Liver (tissue), 9 donors: Measurements from ENCODE around the gene SMOC2. TPM values are rescaled to one million over a fixed set of nuclear protein-coding genes. Genes with fewer than 3 reads are reported as not detected.

Source experiments
- DNase-seq: peaks from one replicate; pipeline ENCODE4 v3.0.0-alpha.2; 2017; ENCODE audit warnings: low spot score
- H3K27ac ChIP-seq, 2 donors: one replicate each; pipeline ENCODE4 v1.7.0; 2013; ENCODE audit warnings: inconsistent platforms in 2 of 2, low read length in 2 of 2, control low read depth in 1 of 2, low read depth in 1 of 2, mild to moderate bottlenecking in 1 of 2
- H3K27me3 ChIP-seq, 4 donors: one replicate each; pipeline versions ENCODE4 v1.6.1 to v1.7.0; 2013; ENCODE audit warnings: low read length in 3 of 4, inconsistent platforms in 1 of 4, mild to moderate bottlenecking in 1 of 4, moderate library complexity in 1 of 4; ENCODE audit not compliant: control insufficient read depth in 4 of 4, insufficient read depth in 4 of 4
- H3K36me3 ChIP-seq, 4 donors: one replicate each; pipeline versions ENCODE4 v1.6.1 to v1.7.0; 2013; ENCODE audit warnings: low read length in 3 of 4, mild to moderate bottlenecking in 3 of 4, low read depth in 1 of 4, moderate library complexity in 1 of 4; ENCODE audit not compliant: control insufficient read depth in 4 of 4, insufficient read depth in 3 of 4
- H3K4me1 ChIP-seq, 4 donors: one replicate each; pipeline versions ENCODE4 v1.6.1 to v1.7.0; 2013; ENCODE audit warnings: low read length in 3 of 4, mild to moderate bottlenecking in 3 of 4, moderate library complexity in 1 of 4; ENCODE audit not compliant: control insufficient read depth in 4 of 4, insufficient read depth in 4 of 4
- H3K4me3 ChIP-seq, 3 donors: one replicate each; pipeline versions ENCODE4 v1.6.1 to v1.7.0; 2013; ENCODE audit warnings: low read length in 3 of 3, control low read depth in 1 of 3, low read depth in 1 of 3, mild to moderate bottlenecking in 1 of 3
- H3K9ac ChIP-seq, 2 donors: one replicate each; pipeline ENCODE4 v1.7.0; 2013; ENCODE audit warnings: low read length in 2 of 2, mild to moderate bottlenecking in 2 of 2, moderate library complexity in 2 of 2, control low read depth in 1 of 2, low read depth in 1 of 2
- H3K9me3 ChIP-seq, 4 donors: one replicate each; pipeline versions ENCODE4 v1.6.1 to v1.7.0; 2013; ENCODE audit warnings: low read length in 3 of 4; ENCODE audit not compliant: control insufficient read depth in 4 of 4
- ATF3 ChIP-seq: IDR thresholded peaks from 2 replicates; pipeline ENCODE4 v1.6.1; 2016; ENCODE audit warnings: antibody characterized with exemption
- EGR1 ChIP-seq, 2 donors: IDR thresholded peaks; 2 replicates each; pipeline ENCODE4 v1.6.1; 2016 to 2018; ENCODE audit warnings: antibody characterized with exemption in 2 of 2, low read depth in 2 of 2
- FOXA1 ChIP-seq: IDR thresholded peaks from 2 replicates; pipeline ENCODE4 v1.6.1; 2016; ENCODE audit warnings: antibody characterized with exemption
- FOXA2 ChIP-seq: IDR thresholded peaks from 2 replicates; pipeline ENCODE4 v1.6.1; 2016; ENCODE audit warnings: antibody characterized with exemption
- GABPA ChIP-seq, 2 donors: IDR thresholded peaks in 1 of 2; conservative IDR thresholded peaks in 1 of 2; 2 replicates each; pipeline ENCODE4 v1.6.1; 2016; ENCODE audit warnings: antibody characterized with exemption in 2 of 2, mild to moderate bottlenecking in 1 of 2, moderate library complexity in 1 of 2
- HNF4A ChIP-seq, 2 donors: conservative IDR thresholded peaks; 2 replicates each; pipeline ENCODE4 v1.6.1; 2016; ENCODE audit warnings: antibody characterized with exemption in 2 of 2, mild to moderate bottlenecking in 2 of 2
- HNF4G ChIP-seq: IDR thresholded peaks from 2 replicates; pipeline ENCODE4 v1.6.1; 2016; ENCODE audit warnings: antibody characterized with exemption
- JUND ChIP-seq, 2 donors: IDR thresholded peaks; 2 replicates each; pipeline ENCODE4 v1.6.1; 2016; ENCODE audit warnings: antibody characterized with exemption in 2 of 2
- NR2F2 ChIP-seq: IDR thresholded peaks from 2 replicates; pipeline ENCODE4 v1.6.1; 2016; ENCODE audit warnings: antibody characterized with exemption
- RAD21 ChIP-seq, 2 donors: IDR thresholded peaks; 2 replicates each; pipeline ENCODE4 v1.6.1; 2016; ENCODE audit warnings: antibody characterized with exemption in 2 of 2, mild to moderate bottlenecking in 2 of 2
- REST ChIP-seq: IDR thresholded peaks from 2 replicates; pipeline ENCODE4 v1.6.1; 2016; ENCODE audit warnings: antibody characterized with exemption, mild to moderate bottlenecking
- RXRA ChIP-seq, 2 donors: IDR thresholded peaks; 2 replicates each; pipeline ENCODE4 v1.6.1; 2017 to 2018; ENCODE audit warnings: antibody characterized with exemption in 2 of 2, mild to moderate bottlenecking in 1 of 2
- SP1 ChIP-seq: IDR thresholded peaks from 2 replicates; pipeline ENCODE4 v1.6.1; 2018; ENCODE audit warnings: antibody characterized with exemption, mild to moderate bottlenecking
- TAF1 ChIP-seq: conservative IDR thresholded peaks from 2 replicates; pipeline ENCODE4 v1.6.1; 2016; ENCODE audit warnings: antibody characterized with exemption, mild to moderate bottlenecking
- YY1 ChIP-seq: IDR thresholded peaks from 2 replicates; pipeline ENCODE4 v1.6.1; 2016; ENCODE audit warnings: antibody characterized with exemption, mild to moderate bottlenecking
- ZBTB33 ChIP-seq: IDR thresholded peaks from 2 replicates; pipeline ENCODE4 v1.6.1; 2016; ENCODE audit warnings: antibody characterized with exemption
- WGBS: extraction: QIAGEN DNeasy Blood & Tissue Kit; methylation state at CpG from one replicate; pipeline ENCODE4 v1.1.7; 2013; 5-methylcytosine and 5-hydroxymethylcytosine counted together
- polyA plus RNA-seq, 2 donors: library from polyadenylated mRNA; stranded (reverse) in 1 of 2; unstranded in 1 of 2; fragments of 200-250 nt in 1 of 2; fragments of >200 nt in 1 of 2; fragmentation: Nextera tagmentation in 1 of 2; extraction: Ambion mirVana in 1 of 2; gene quantifications; one replicate each; pipeline versions ENCODE4 v1.2.1 to v1.2.3, GENCODE V29; 2013 to 2015
- total RNA-seq, 2 donors: library from RNA; depleted of rRNA; stranded (reverse); fragments of >200 nt; gene quantifications; one replicate each; pipeline ENCODE4 v1.2.3, GENCODE V29; 2014
- TF ChIP-seq, protein P1 (sequence below): IDR thresholded peaks from 2 replicates; pipeline ENCODE4 v1.6.1; 2016; ENCODE audit warnings: antibody characterized with exemption
- TF ChIP-seq, protein P2 (sequence below): fragments of 150-350 bp; IDR thresholded peaks from 2 replicates; pipeline ENCODE4 v1.5.1; 2017; ENCODE audit warnings: improper control_type of control experiment, low read depth, low read length; ENCODE audit not compliant: missing input control
- donor health status: healthy.
- donor health status: healthy.
- donor health status: healthy.
- donor health status: healthy.
- donor health status: healthy.

The SMOC2 gene
- total and polyA plus RNA-seq, 4 donors = 0.23 to 1.9 (median 1.1) TPM

- TF ChIP-seq REST (no peak), RXRA (IDR thresholded peaks at IDR 0.05) (no peak)
Observed at GRCh38 chr6:168666170-168666569, 225.2 kb downstream of the SMOC2 start (continued).

DNA sequence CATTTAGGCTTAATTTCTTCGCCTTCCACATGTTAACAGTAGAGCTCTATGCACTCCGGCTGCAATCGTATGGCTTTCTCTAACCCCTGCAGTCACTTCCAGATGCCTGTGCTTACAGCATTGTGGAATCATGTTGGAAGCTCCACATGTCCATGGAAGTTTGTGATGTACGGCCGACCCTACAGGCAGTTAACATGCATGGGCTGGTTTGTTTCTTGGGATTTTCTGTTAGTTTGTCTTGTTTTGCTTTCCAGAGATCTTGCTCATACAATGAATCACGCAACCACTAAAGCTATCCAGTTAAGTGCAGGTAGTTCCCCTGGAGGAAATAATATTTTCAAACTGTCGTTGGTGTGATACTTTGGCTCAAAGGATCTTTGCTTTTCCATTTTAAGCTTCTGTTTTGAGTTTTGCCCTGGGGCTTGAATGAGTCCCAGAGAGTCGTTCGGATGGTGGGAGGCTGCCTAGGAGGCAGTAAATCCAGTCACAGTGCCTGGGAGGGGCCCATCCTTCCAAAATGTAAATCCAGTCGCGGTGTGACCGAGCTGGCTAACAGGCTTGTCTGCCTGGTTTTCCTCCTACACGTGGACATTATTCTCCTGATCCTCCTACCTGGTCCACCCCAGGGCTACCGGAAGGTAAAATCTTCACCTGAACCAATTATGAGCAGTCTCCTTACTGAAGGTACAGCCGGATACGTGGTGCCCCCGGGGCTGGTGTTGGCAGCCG lies 225.9 kb downstream of the SMOC2 start:
- TF ChIP-seq HNF4A (conservative IDR thresholded peaks at IDR 0.05) (no peak), NR2F2 (no peak), YY1 (no peak), FOXA2 (no peak)
- H3K27ac ChIP-seq = no peak overlapping the region
- DNase-seq = no peak
- peaks cover 0 to 5% (median 2%) of the 10 kb centered on the region in 4 donors for H3K27me3 ChIP-seq
- 80% methylated on average over 18 of the region's 18 CpGs for WGBS
- no peak overlapping the region for H3K9ac ChIP-seq
- peaks cover 0 to 2% (median 0%) of the 10 kb centered on the region in 4 donors for H3K36me3 ChIP-seq
- H3K4me1 ChIP-seq = no peaks in the 10 kb centered on the region
- no peaks in the 10 kb centered on the region for H3K9me3 ChIP-seq
- H3K4me3 ChIP-seq = no peak overlapping the region

DNA sequence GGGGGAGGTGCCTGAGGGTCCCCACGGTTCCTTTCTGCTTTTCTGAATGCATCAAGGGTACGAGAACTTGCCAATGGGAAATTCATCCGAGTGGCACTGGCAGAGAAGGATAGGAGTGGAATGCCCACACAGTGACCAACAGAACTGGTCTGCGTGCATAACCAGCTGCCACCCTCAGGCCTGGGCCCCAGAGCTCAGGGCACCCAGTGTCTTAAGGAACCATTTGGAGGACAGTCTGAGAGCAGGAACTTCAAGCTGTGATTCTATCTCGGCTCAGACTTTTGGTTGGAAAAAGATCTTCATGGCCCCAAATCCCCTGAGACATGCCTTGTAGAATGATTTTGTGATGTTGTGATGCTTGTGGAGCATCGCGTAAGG lies 226.4 kb downstream of the SMOC2 start:
- Histone ChIP-seq H3K4me3 (no peak overlapping the region), H3K9ac (no peak overlapping the region), H3K27ac (no peak overlapping the region), H3K36me3 (peaks cover 0 to 2% (median 0%) of the 10 kb centered on the region in 4 donors), H3K9me3 (no peaks in the 10 kb centered on the region), H3K27me3 (peaks cover 0 to 3% (median under 1%) of the 10 kb centered on the region in 4 donors), H3K4me1 (no peaks in the 10 kb centered on the region)
- no peak for DNase-seq
- no peak for TF ChIP-seq RXRA (IDR thresholded peaks at IDR 0.05)
- TF ChIP-seq EGR1 (IDR thresholded peaks at IDR 0.05; ENCODE audit: low read depth in 2 of 2) = no peak
- TF ChIP-seq JUND (IDR thresholded peaks at IDR 0.05) = no peak
- no peak for TF ChIP-seq HNF4G
- TF ChIP-seq ZBTB33 = no peak
- TF ChIP-seq RAD21 (IDR thresholded peaks at IDR 0.05) = no peak
- no peak for TF ChIP-seq GABPA (IDR thresholded peaks at IDR 0.05 in 1 of 2, conservative IDR thresholded peaks at IDR 0.05 in 1 of 2)
- no peak for TF ChIP-seq REST
- TF ChIP-seq, protein P1, sequence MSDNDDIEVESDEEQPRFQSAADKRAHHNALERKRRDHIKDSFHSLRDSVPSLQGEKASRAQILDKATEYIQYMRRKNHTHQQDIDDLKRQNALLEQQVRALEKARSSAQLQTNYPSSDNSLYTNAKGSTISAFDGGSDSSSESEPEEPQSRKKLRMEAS = no peak
- TF ChIP-seq YY1 = no peak
- no peak for TF ChIP-seq SP1
- no peak for TF ChIP-seq ATF3
- TF ChIP-seq FOXA2 = no peak
- TF ChIP-seq NR2F2 = no peak
- TF ChIP-seq FOXA1 = no peak
- TF ChIP-seq, protein P2, sequence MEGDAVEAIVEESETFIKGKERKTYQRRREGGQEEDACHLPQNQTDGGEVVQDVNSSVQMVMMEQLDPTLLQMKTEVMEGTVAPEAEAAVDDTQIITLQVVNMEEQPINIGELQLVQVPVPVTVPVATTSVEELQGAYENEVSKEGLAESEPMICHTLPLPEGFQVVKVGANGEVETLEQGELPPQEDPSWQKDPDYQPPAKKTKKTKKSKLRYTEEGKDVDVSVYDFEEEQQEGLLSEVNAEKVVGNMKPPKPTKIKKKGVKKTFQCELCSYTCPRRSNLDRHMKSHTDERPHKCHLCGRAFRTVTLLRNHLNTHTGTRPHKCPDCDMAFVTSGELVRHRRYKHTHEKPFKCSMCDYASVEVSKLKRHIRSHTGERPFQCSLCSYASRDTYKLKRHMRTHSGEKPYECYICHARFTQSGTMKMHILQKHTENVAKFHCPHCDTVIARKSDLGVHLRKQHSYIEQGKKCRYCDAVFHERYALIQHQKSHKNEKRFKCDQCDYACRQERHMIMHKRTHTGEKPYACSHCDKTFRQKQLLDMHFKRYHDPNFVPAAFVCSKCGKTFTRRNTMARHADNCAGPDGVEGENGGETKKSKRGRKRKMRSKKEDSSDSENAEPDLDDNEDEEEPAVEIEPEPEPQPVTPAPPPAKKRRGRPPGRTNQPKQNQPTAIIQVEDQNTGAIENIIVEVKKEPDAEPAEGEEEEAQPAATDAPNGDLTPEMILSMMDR = no peak
- TF ChIP-seq HNF4A (conservative IDR thresholded peaks at IDR 0.05) = no peak
- no peak for TF ChIP-seq TAF1
- 83% methylated on average over 7 of the region's 7 CpGs for WGBS
